OCI-LY7 (cell line): Measurements from ENCODE around the gene DYNLT5. TPM values are rescaled to one million over a fixed set of nuclear protein-coding genes. Genes with fewer than 3 reads are reported as not detected.

Experiments used
- BruUV-seq: library from RNA; stranded (reverse); fragments of 400-500 nt; replicated peaks from 2 replicates; lab custom pipeline; 2021; lab: Mats Ljungman, UMichigan
- CTCF ChIA-PET: fragments of 300-600 bp; sonication (Branson Sonifier 250); formaldehyde crosslinking; loops from one replicate; lab custom pipeline; 2022; ENCODE audit warnings: antibody characterized with exemption; ENCODE audit not compliant: unreplicated experiment; lab: Charles Lee
- POLR2A ChIA-PET: fragments of 300-600 bp; sonication (Branson Sonifier 250); formaldehyde crosslinking; loops from one replicate; lab custom pipeline; 2022; ENCODE audit warnings: antibody characterized with exemption; lab: Charles Lee
- DNase-seq: peaks from one replicate; pipeline ENCODE4 v3.0.0-alpha.2; 2015; ENCODE audit warnings: low spot score
- H2AFZ ChIP-seq: fragments of 200-600 bp; sonication (generic), shearing (Covaris generic); 2 replicates; pipeline ENCODE4 v1.6.1; 2014; ENCODE audit warnings: mild to moderate bottlenecking, antibody characterized with exemption, low read length, moderate library complexity
- H3K27ac ChIP-seq: fragments of 200-600 bp; sonication (generic); 2 replicates; pipeline ENCODE4 v1.5.1; 2014; ENCODE audit warnings: mixed run types, low read depth, mild to moderate bottlenecking, moderate library complexity, low read length, inconsistent platforms; ENCODE audit not compliant: poor library complexity, severe bottlenecking
- H3K36me3 ChIP-seq: fragments of 200-600 bp; sonication (generic); 2 replicates; pipeline ENCODE4 v1.6.1; 2014; ENCODE audit warnings: mild to moderate bottlenecking, antibody characterized with exemption, low read length, moderate library complexity, mixed read lengths; ENCODE audit not compliant: insufficient read depth
- H3K4me1 ChIP-seq: fragments of 200-600 bp; sonication (generic); 2 replicates; pipeline ENCODE4 v1.5.1; 2014; ENCODE audit warnings: mild to moderate bottlenecking, low read length; ENCODE audit not compliant: insufficient read depth, poor library complexity, severe bottlenecking
- H3K4me2 ChIP-seq: fragments of 200-600 bp; sonication (generic); 2 replicates; pipeline ENCODE4 v1.6.1; 2014; ENCODE audit warnings: mild to moderate bottlenecking, low read length
- H3K4me3 ChIP-seq: fragments of 200-600 bp; sonication (generic); 2 replicates; pipeline ENCODE4 v1.5.1; 2014; ENCODE audit warnings: mild to moderate bottlenecking, low read depth, low read length; ENCODE audit not compliant: poor library complexity, severe bottlenecking
- H3K79me2 ChIP-seq: fragments of 200-600 bp; sonication (generic); 2 replicates; pipeline ENCODE4 v1.6.1; 2016; ENCODE audit warnings: low read depth, mild to moderate bottlenecking, low read length, moderate library complexity, mixed read lengths; ENCODE audit not compliant: insufficient read depth
- H3K9me2 ChIP-seq: fragments of 200-600 bp; sonication (generic); 2 replicates; pipeline ENCODE4 v1.6.1; 2016; ENCODE audit warnings: mild to moderate bottlenecking, low read length, mixed read lengths; ENCODE audit not compliant: insufficient read depth
- H3K9me3 ChIP-seq: fragments of 200-600 bp; sonication (generic); 2 replicates; pipeline ENCODE4 v1.6.1; 2014; ENCODE audit warnings: mild to moderate bottlenecking, mixed run types, low read length, mixed read lengths
- H4K20me1 ChIP-seq: fragments of 200-600 bp; sonication (generic); 2 replicates; pipeline ENCODE4 v1.6.1; 2014; ENCODE audit warnings: mild to moderate bottlenecking, antibody characterized with exemption, low read length, moderate library complexity, mixed read lengths; ENCODE audit not compliant: insufficient read depth
- EZH2phosphoT487 ChIP-seq: fragments of 200-600 bp; sonication (generic); IDR thresholded peaks from 2 replicates; pipeline ENCODE4 v1.6.1; 2018; ENCODE audit warnings: low read depth, borderline replicate concordance, mild to moderate bottlenecking, mixed run types, antibody characterized with exemption, low read length, moderate library complexity, mixed read lengths
- intact Hi-C: fragments of 100-400 bp; cut with micrococcal nuclease; formaldehyde crosslinking; loops from one replicate; pipeline ENCODE4 v1.10.0; 2022; ENCODE audit not compliant: unreplicated experiment
- total RNA-seq, 2 experiments: library from RNA; depleted of rRNA in 1 of 2; stranded (reverse); fragments of >200 nt in 1 of 2; shearing (Covaris generic) in 1 of 2; gene quantifications; 2 replicates each; pipeline ENCODE4 v1.2.3, GENCODE V29; 2014 to 2022
- TF ChIP-seq, protein P1 (sequence below): fragments of 200-600 bp; sonication (generic); conservative IDR thresholded peaks from 2 replicates; pipeline ENCODE4 v1.5.1; 2014; ENCODE audit warnings: mild to moderate bottlenecking, antibody characterized with exemption, low read length, moderate library complexity, mixed read lengths

DYNLT5 gene
- total RNA-seq, 2 experiments from 2014 or later = 0.66 TPM; not detected in 1

- POLR2A ChIA-PET = interaction anchor here (0.7 kb wide), 1 partner anchor 791 kb away, joined by 4 read pairs; no protein-coding TSS in a partner anchor
- no peaks in the 10 kb centered on the region for H3K9me3 ChIP-seq
- no peaks in the 10 kb centered on the region for H3K4me1 ChIP-seq
- CTCF ChIA-PET = no interaction called here
- no peaks in the 10 kb centered on the region for H4K20me1 ChIP-seq
- no peaks in the 10 kb centered on the region for H3K79me2 ChIP-seq
- intact Hi-C loops = no loop called here
- BruUV-seq = no TSS peak
- no peak overlapping the region for H2AFZ ChIP-seq
- no peaks in the 10 kb centered on the region for H3K9me2 ChIP-seq
- TF ChIP-seq EZH2phosphoT487 = no peak
- TF ChIP-seq, protein P1, sequence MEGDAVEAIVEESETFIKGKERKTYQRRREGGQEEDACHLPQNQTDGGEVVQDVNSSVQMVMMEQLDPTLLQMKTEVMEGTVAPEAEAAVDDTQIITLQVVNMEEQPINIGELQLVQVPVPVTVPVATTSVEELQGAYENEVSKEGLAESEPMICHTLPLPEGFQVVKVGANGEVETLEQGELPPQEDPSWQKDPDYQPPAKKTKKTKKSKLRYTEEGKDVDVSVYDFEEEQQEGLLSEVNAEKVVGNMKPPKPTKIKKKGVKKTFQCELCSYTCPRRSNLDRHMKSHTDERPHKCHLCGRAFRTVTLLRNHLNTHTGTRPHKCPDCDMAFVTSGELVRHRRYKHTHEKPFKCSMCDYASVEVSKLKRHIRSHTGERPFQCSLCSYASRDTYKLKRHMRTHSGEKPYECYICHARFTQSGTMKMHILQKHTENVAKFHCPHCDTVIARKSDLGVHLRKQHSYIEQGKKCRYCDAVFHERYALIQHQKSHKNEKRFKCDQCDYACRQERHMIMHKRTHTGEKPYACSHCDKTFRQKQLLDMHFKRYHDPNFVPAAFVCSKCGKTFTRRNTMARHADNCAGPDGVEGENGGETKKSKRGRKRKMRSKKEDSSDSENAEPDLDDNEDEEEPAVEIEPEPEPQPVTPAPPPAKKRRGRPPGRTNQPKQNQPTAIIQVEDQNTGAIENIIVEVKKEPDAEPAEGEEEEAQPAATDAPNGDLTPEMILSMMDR = no peak
- no peak overlapping the region for H3K27ac ChIP-seq
- no peak overlapping the region for H3K4me2 ChIP-seq
- no peak for DNase-seq
- no peaks in the 10 kb centered on the region for H3K36me3 ChIP-seq
- no peak overlapping the region for H3K4me3 ChIP-seq
Measured at GRCh38 chr1:66809245-66809644, 57.0 kb downstream of the DYNLT5 start.

GRCh38 chr1:66809736-66810326, 57.6 kb downstream of the DYNLT5 start:
- H3K4me1 ChIP-seq = no peaks in the 10 kb centered on the region
- intact Hi-C loops = no loop called here
- no peaks in the 10 kb centered on the region for H3K79me2 ChIP-seq
- no peak overlapping the region for H3K4me3 ChIP-seq
- no peak overlapping the region for H3K4me2 ChIP-seq
- H3K9me3 ChIP-seq = no peaks in the 10 kb centered on the region
- H2AFZ ChIP-seq = peak overlapping the region; percentile 41; the same call in 1 of the 2 replicates
- H3K36me3 ChIP-seq = no peaks in the 10 kb centered on the region
- H3K27ac ChIP-seq = no peak overlapping the region
- H3K9me2 ChIP-seq = no peaks in the 10 kb centered on the region
- POLR2A ChIA-PET = interaction anchor here (0.7 kb wide), 1 partner anchor 792 kb away, joined by 4 read pairs; no protein-coding TSS in a partner anchor
- DNase-seq = no peak
- no peaks in the 10 kb centered on the region for H4K20me1 ChIP-seq
- no TSS peak for BruUV-seq
- CTCF ChIA-PET = no interaction called here
- no peak for TF ChIP-seq EZH2phosphoT487

DNA sequence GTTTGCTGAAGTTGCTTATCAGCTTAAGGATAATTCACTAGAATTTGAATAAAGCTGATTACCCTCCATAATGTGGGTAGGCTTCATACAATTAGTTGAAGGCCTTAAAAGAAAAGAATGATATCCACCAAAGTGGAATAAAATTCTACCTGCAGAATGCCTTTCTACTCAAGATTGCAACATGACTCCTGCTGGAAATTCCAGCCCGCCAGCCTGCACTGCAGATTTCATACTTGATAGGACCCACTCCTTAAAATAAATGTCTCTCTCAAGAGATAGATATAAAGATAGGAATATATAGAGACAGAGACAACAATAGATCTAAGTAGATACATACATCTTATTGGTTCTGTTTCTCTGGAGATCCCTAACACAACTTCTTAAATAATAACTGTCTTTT, 72.5 kb downstream of the DYNLT5 start:
- BruUV-seq = no TSS peak
- H3K4me3 ChIP-seq = no peak overlapping the region
- intact Hi-C loops = no loop called here

More for the DNA sequence above, 72.5 kb downstream of the DYNLT5 start:
- Histone ChIP-seq H4K20me1 (no peaks in the 10 kb centered on the region), H3K36me3 (no peaks in the 10 kb centered on the region), H3K9me3 (no peaks in the 10 kb centered on the region), H3K9me2 (no peaks in the 10 kb centered on the region), H3K4me1 (no peaks in the 10 kb centered on the region), H3K79me2 (no peaks in the 10 kb centered on the region), H3K27ac (no peak overlapping the region), H2AFZ (no peak overlapping the region), H3K4me2 (no peak overlapping the region)
- POLR2A ChIA-PET = interaction anchor here (0.7 kb wide), 1 partner anchor 108 kb away, joined by 3 read pairs; no protein-coding TSS in a partner anchor
- CTCF ChIA-PET = no interaction called here
- no peak for TF ChIP-seq EZH2phosphoT487
- TF ChIP-seq, protein P1 = no peak
- no peak for DNase-seq

Other genes starting within 250 kb of the DYNLT5 start
- gene SGIP1, start 218.3 kb upstream of the DYNLT5 start, total RNA-seq (2014; rRNA removed; shearing (Covaris generic)) = not detected in 2 replicates
- gene SGIP1, start 218.3 kb upstream of the DYNLT5 start, total RNA-seq (2022) = not detected in 2 replicates
- not detected in 2 replicates for gene INSL5, start 48.8 kb downstream of the DYNLT5 start, total RNA-seq (2014; rRNA removed; shearing (Covaris generic))
- not detected in 2 replicates for gene INSL5, start 48.8 kb downstream of the DYNLT5 start, total RNA-seq (2022)
- gene DNAI4, start 172.4 kb downstream of the DYNLT5 start, total RNA-seq (2014; rRNA removed; shearing (Covaris generic)) = 1.9 and 6.1 TPM in 2 replicates
- gene DNAI4, start 172.4 kb downstream of the DYNLT5 start, total RNA-seq (2022) = 10.2 and 12.0 TPM in 2 replicates
- gene MIER1, start 172.5 kb downstream of the DYNLT5 start, total RNA-seq (2014; rRNA removed; shearing (Covaris generic)) = 24.4 and 38.0 TPM in 2 replicates
- 43.8 and 45.9 TPM in 2 replicates for gene MIER1, start 172.5 kb downstream of the DYNLT5 start, total RNA-seq (2022)